Activated naive CD4-positive, alpha-beta T cell treated with anti-CD3 and anti-CD28 coated beads, Interleukin-2, amount 50 U/mL, for 24 hours (primary cell): ENCODE results near the gene LCN6.
"Not testable (repeated sequence)": the region's sequence is repeated elsewhere in the genome, so short reads cannot be mapped to it uniquely, and the experiment has no call there.

Experiments
- H3K27ac Mint-ChIP-seq: one replicate; pipeline ENCODE4 v1.8.0; 2021; ENCODE audit warnings: mild to moderate bottlenecking, mixed read lengths
- H3K27me3 Mint-ChIP-seq: one replicate; pipeline ENCODE4 v1.8.0; 2021; ENCODE audit warnings: mixed read lengths
- H3K36me3 Mint-ChIP-seq: one replicate; pipeline ENCODE4 v1.8.0; 2021; ENCODE audit warnings: mixed read lengths
- H3K4me1 Mint-ChIP-seq: one replicate; pipeline ENCODE4 v1.8.0; 2021; ENCODE audit warnings: mixed read lengths
- H3K4me3 Mint-ChIP-seq: one replicate; pipeline ENCODE4 v1.8.0; 2021; ENCODE audit warnings: mild to moderate bottlenecking, mixed read lengths
- H3K9me3 Mint-ChIP-seq: one replicate; pipeline ENCODE4 v1.8.0; 2021; ENCODE audit warnings: mixed read lengths

Gene LCN6

GRCh38 chr9:136755302-136756133 lies 7.2 kb upstream of the LCN6 start:
- H3K27ac Mint-ChIP-seq, H3K36me3 Mint-ChIP-seq, H3K4me3 Mint-ChIP-seq, H3K27me3 Mint-ChIP-seq, H3K4me1 Mint-ChIP-seq: not testable (repeated sequence)
- peaks cover 13% of the 10 kb centered on the region for H3K9me3 Mint-ChIP-seq

- Mint-ChIP-seq H3K27ac (no peak overlapping the region), H3K4me1 (peaks cover 4% of the 10 kb centered on the region), H3K9me3 (peaks cover 13% of the 10 kb centered on the region), H3K36me3 (peaks cover 4% of the 10 kb centered on the region), H3K27me3 (peaks cover 4% of the 10 kb centered on the region), H3K4me3 (no peak overlapping the region)
These were observed 6.4 kb upstream of the LCN6 start for GRCh38 chr9:136754626-136755301.

- peaks cover 4% of the 10 kb centered on the region for H3K4me1 Mint-ChIP-seq
- H3K4me3 Mint-ChIP-seq: no peak overlapping the region
- peaks cover 13% of the 10 kb centered on the region for H3K9me3 Mint-ChIP-seq
- H3K27ac Mint-ChIP-seq: no peak overlapping the region
- H3K27me3 Mint-ChIP-seq: peaks cover 4% of the 10 kb centered on the region
- peaks cover 4% of the 10 kb centered on the region for H3K36me3 Mint-ChIP-seq
These were observed 5.8 kb upstream of the LCN6 start for GRCh38 chr9:136754059-136754572.

GRCh38 chr9:136753371-136754058 lies 5.2 kb upstream of the LCN6 start:
- no peak overlapping the region for H3K4me3 Mint-ChIP-seq
- H3K36me3 Mint-ChIP-seq: peaks cover 4% of the 10 kb centered on the region
- no peak overlapping the region for H3K27ac Mint-ChIP-seq
- H3K27me3 Mint-ChIP-seq: peaks cover 4% of the 10 kb centered on the region
- peaks cover 4% of the 10 kb centered on the region for H3K4me1 Mint-ChIP-seq
- peaks cover 13% of the 10 kb centered on the region for H3K9me3 Mint-ChIP-seq

- Mint-ChIP-seq H3K9me3 (peaks cover 13% of the 10 kb centered on the region), H3K4me3 (no peak overlapping the region), H3K4me1 (peaks cover 4% of the 10 kb centered on the region), H3K27me3 (peaks cover 4% of the 10 kb centered on the region), H3K27ac (no peak overlapping the region), H3K36me3 (peaks cover 4% of the 10 kb centered on the region)
These were observed 3.5 kb upstream of the LCN6 start for GRCh38 chr9:136751814-136752213.

GRCh38 chr9:136751244-136751643 lies 2.9 kb upstream of the LCN6 start:
- peaks cover 4% of the 10 kb centered on the region for H3K36me3 Mint-ChIP-seq
- no peak overlapping the region for H3K4me3 Mint-ChIP-seq
- peaks cover 4% of the 10 kb centered on the region for H3K27me3 Mint-ChIP-seq
- H3K27ac Mint-ChIP-seq: no peak overlapping the region
- peaks cover 13% of the 10 kb centered on the region for H3K9me3 Mint-ChIP-seq
- peaks cover 4% of the 10 kb centered on the region for H3K4me1 Mint-ChIP-seq

- Mint-ChIP-seq H3K36me3 (peaks cover 4% of the 10 kb centered on the region), H3K4me1 (peaks cover 4% of the 10 kb centered on the region), H3K4me3 (no peak overlapping the region), H3K9me3 (peaks cover 13% of the 10 kb centered on the region), H3K27me3 (peaks cover 2% of the 10 kb centered on the region), H3K27ac (no peak overlapping the region)
These were observed 2.2 kb upstream of the LCN6 start for GRCh38 chr9:136750526-136750925.

- Mint-ChIP-seq H3K4me1 (peaks cover 4% of the 10 kb centered on the region), H3K4me3 (no peak overlapping the region), H3K9me3 (peaks cover 13% of the 10 kb centered on the region), H3K36me3 (peaks cover 4% of the 10 kb centered on the region), H3K27me3 (peaks cover 2% of the 10 kb centered on the region), H3K27ac (no peak overlapping the region)
These were observed 614 bp upstream of the LCN6 start for GRCh38 chr9:136748666-136749611.

GRCh38 chr9:136747161-136748060 lies 914 bp downstream of the LCN6 start:
- H3K36me3 Mint-ChIP-seq: peaks cover under 1% of the 10 kb centered on the region
- peaks cover 4% of the 10 kb centered on the region for H3K4me1 Mint-ChIP-seq
- H3K27ac Mint-ChIP-seq: no peak overlapping the region
- no peaks in the 10 kb centered on the region for H3K27me3 Mint-ChIP-seq
- H3K4me3 Mint-ChIP-seq: no peak overlapping the region
- peaks cover 8% of the 10 kb centered on the region for H3K9me3 Mint-ChIP-seq

- H3K9me3 Mint-ChIP-seq: peaks cover 2% of the 10 kb centered on the region
- H3K27ac Mint-ChIP-seq: no peak overlapping the region
- no peaks in the 10 kb centered on the region for H3K36me3 Mint-ChIP-seq
- no peak overlapping the region for H3K4me3 Mint-ChIP-seq
- peaks cover 4% of the 10 kb centered on the region for H3K4me1 Mint-ChIP-seq
- no peaks in the 10 kb centered on the region for H3K27me3 Mint-ChIP-seq
These were observed 1.7 kb downstream of the LCN6 start for GRCh38 chr9:136746621-136747020.

GRCh38 chr9:136746155-136746490 lies 2.2 kb downstream of the LCN6 start:
- H3K27ac Mint-ChIP-seq: no peak overlapping the region
- peaks cover 7% of the 10 kb centered on the region for H3K4me1 Mint-ChIP-seq
- H3K27me3 Mint-ChIP-seq: no peaks in the 10 kb centered on the region
- H3K36me3 Mint-ChIP-seq: no peaks in the 10 kb centered on the region
- no peaks in the 10 kb centered on the region for H3K9me3 Mint-ChIP-seq
- no peak overlapping the region for H3K4me3 Mint-ChIP-seq

GRCh38 chr9:136745389-136746154 lies 2.8 kb downstream of the LCN6 start:
- Mint-ChIP-seq H3K36me3 (no peaks in the 10 kb centered on the region), H3K9me3 (no peaks in the 10 kb centered on the region), H3K27ac (no peak overlapping the region), H3K4me1 (peaks cover 7% of the 10 kb centered on the region), H3K27me3 (no peaks in the 10 kb centered on the region), H3K4me3 (no peak overlapping the region)

- Mint-ChIP-seq H3K36me3 (no peaks in the 10 kb centered on the region), H3K27ac (no peak overlapping the region), H3K4me3 (no peak overlapping the region), H3K9me3 (no peaks in the 10 kb centered on the region), H3K4me1 (peaks cover 6% of the 10 kb centered on the region), H3K27me3 (no peaks in the 10 kb centered on the region)
These were observed 3.6 kb downstream of the LCN6 start for GRCh38 chr9:136744773-136745172.
